ENCODE results near the gene RAB17. TPM values are rescaled to one million over a fixed set of nuclear protein-coding genes. Genes with fewer than 3 reads are reported as not detected.

RAB17 gene
- total and polyA plus RNA-seq, 2 of the 8 experiments (the other 6 are each of a cell fraction or from before 2014, with no cell fraction given): 42.6 to 83.4 TPM

- Histone ChIP-seq H3K4me1 (replicated peaks in 1 of 4; ENCODE audit: control insufficient read depth in 3 of 4, insufficient read depth in 4 of 4, low read length in 3 of 4) (peaks cover 0 to 8% (median 4%) of the 10 kb centered on the region in 4 experiments; a peak in 3 of 7 replicates), H2AK5ac (ENCODE audit: low read depth, low read length) (no peak overlapping the region), H2BK20ac (ENCODE audit: low read length) (no peak overlapping the region), H4K91ac (replicated peaks; ENCODE audit: insufficient read length, low read length) (no peak overlapping the region), H4K8ac (ENCODE audit: extremely low read depth, insufficient read depth, low read length) (no peak overlapping the region), H3K79me1 (ENCODE audit: low read depth, low read length) (no peaks in the 10 kb centered on the region), H3K9ac (replicated peaks in 1 of 4; ENCODE audit: extremely low read depth in 1 of 4, low read depth in 3 of 4, low read length in 3 of 4) (no peak overlapping the region), H2BK5ac (ENCODE audit: low read depth, low read length) (no peak overlapping the region), H3K23me2 (ENCODE audit: low read depth, low read length) (peaks cover 3% of the 10 kb centered on the region; the same call in 1 of the 2 replicates), H3K79me2 (ENCODE audit: control insufficient read depth in 1 of 2, insufficient read depth in 2 of 2, low read length in 2 of 2) (no peaks in the 10 kb centered on the region), H4K5ac (ENCODE audit: insufficient read length, low read depth, low read length) (no peak overlapping the region), H3K27me3 (replicated peaks in 1 of 4; ENCODE audit: control insufficient read depth in 3 of 4, extremely low read depth in 1 of 4, insufficient read depth in 3 of 4, low read length in 3 of 4) (no peaks in the 10 kb centered on the region), H3K4ac (replicated peaks; ENCODE audit: insufficient read length, low read depth, low read length) (no peak overlapping the region), H2BK120ac (replicated peaks; ENCODE audit: low read depth, low read length) (no peak overlapping the region), H3K18ac (ENCODE audit: extremely low read depth, low read length) (no peak overlapping the region), H3K23ac (ENCODE audit: insufficient read length) (no peak overlapping the region), H3K14ac (ENCODE audit: insufficient read length) (no peak overlapping the region), H3K4me2 (ENCODE audit: insufficient read depth in 1 of 2, low read depth in 2 of 2, low read length in 2 of 2) (no peak overlapping the region), H3K9me3 (ENCODE audit: insufficient read depth in 2 of 2, low read depth in 1 of 2, low read length in 1 of 2) (no peaks in the 10 kb centered on the region), H3K27ac (ENCODE audit: low read depth, low read length) (no peak overlapping the region), H3K4me3 (ENCODE audit: extremely low read depth in 1 of 4, insufficient read depth in 2 of 4, low read depth in 3 of 4, low read length in 4 of 4) (no peak overlapping the region), H2BK12ac (ENCODE audit: low read depth, low read length) (no peak overlapping the region), H2AFZ (ENCODE audit: low read length) (no peak overlapping the region), H4K20me1 (replicated peaks in 1 of 2; ENCODE audit: control insufficient read depth in 1 of 2, insufficient read depth in 2 of 2, low read length in 2 of 2) (peaks cover 0 to 3% of the 10 kb centered on the region in 2 experiments), H3K36me3 (ENCODE audit: control insufficient read depth in 2 of 4, insufficient read depth in 4 of 4, low read length in 3 of 4) (no peaks in the 10 kb centered on the region), H2BK15ac (ENCODE audit: low read length) (no peak overlapping the region), H3K56ac (replicated peaks; ENCODE audit: insufficient read length, low read depth, low read length) (no peak overlapping the region)
- 99% methylated on average over 9 of the region's 9 CpGs; no CpG with 5 or more reads in 1 of the 2 experiments for WGBS, 2 experiments (ENCODE audit: extremely low coverage in 1 of 2, insufficient coverage in 1 of 2, insufficient read length in 1 of 2, insufficient replicate concordance in 2 of 2, low coverage in 1 of 2, low lambda C conversion rate in 2 of 2, missing lambda C conversion rate in 1 of 2)
- POLR2A ChIA-PET (ENCODE audit: partially characterized antibody): interaction anchor here (0.8 to 1.9 kb wide), 5 partner anchors 20 to 159 kb away, joined by 3 to 5 read pairs (median 3); partner anchors contain the start of gene RAB17
- CTCF ChIA-PET (ENCODE audit: partially characterized antibody): interaction anchor here (0.6 to 8.1 kb wide), 30 partner anchors 9 to 538 kb away, joined by 3 to 107 read pairs (median 8); no protein-coding TSS in a partner anchor
- DNase-seq (ENCODE audit: low read depth in 1 of 2, low spot score in 2 of 2) (peak in 1 of 2 experiments; percentile 44), FAIRE-seq (no peak)
- no peak for TF ChIP-seq SUZ12 (IDR thresholded peaks at IDR 0.05; ENCODE audit: low read length)
- TF ChIP-seq KDM1A (IDR thresholded peaks at IDR 0.05; ENCODE audit: borderline replicate concordance, low read length): no peak
- TF ChIP-seq ASH2L (IDR thresholded peaks at IDR 0.05; ENCODE audit: low read length): no peak
- TF ChIP-seq EP300 (IDR thresholded peaks at IDR 0.05; ENCODE audit: borderline replicate concordance in 1 of 2, low read depth in 2 of 2, low read length in 2 of 2): no peak
- TF ChIP-seq CBX5 (IDR thresholded peaks at IDR 0.05; ENCODE audit: low read depth, low read length): no peak
- TF ChIP-seq, protein P1, sequence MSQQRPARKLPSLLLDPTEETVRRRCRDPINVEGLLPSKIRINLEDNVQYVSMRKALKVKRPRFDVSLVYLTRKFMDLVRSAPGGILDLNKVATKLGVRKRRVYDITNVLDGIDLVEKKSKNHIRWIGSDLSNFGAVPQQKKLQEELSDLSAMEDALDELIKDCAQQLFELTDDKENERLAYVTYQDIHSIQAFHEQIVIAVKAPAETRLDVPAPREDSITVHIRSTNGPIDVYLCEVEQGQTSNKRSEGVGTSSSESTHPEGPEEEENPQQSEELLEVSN (IDR thresholded peaks at IDR 0.05): no peak
- TF ChIP-seq GABPA (IDR thresholded peaks at IDR 0.05; ENCODE audit: borderline replicate concordance, insufficient read depth, low read length): no peak
- no peak for TF ChIP-seq NRF1 (IDR thresholded peaks at IDR 0.05; ENCODE audit: low read depth, low read length)
- no peak for TF ChIP-seq CTBP2 (IDR thresholded peaks at IDR 0.05; ENCODE audit: borderline replicate concordance, insufficient read depth, insufficient read length, low read length)
- no peak for TF ChIP-seq CHD1 (IDR thresholded peaks at IDR 0.05; ENCODE audit: low read depth, low read length)
- no peak for TF ChIP-seq TBP (IDR thresholded peaks at IDR 0.05; ENCODE audit: low read depth, low read length)
- TF ChIP-seq CEBPB (IDR thresholded peaks at IDR 0.05; ENCODE audit: low read depth, low read length): no peak
- no peak for TF ChIP-seq GTF2F1 (IDR thresholded peaks at IDR 0.05; ENCODE audit: borderline replicate concordance, low read depth, low read length)
These were observed 19.7 kb downstream of the RAB17 start for GRCh38 chr2:237570776-237571335.

All from H1 (cell line).